Gastroesophageal sphincter (tissue), 3 donors: ENCODE results near the gene FOXQ1.

Experiments used
- EP300 ChIP-seq: sonication (generic); formaldehyde crosslinking; IDR thresholded peaks from one replicate; pipeline ENCODE4 v1.6.1; 2017; ENCODE audit warnings: antibody characterized with exemption, mild to moderate bottlenecking
- POLR2A ChIP-seq, 2 donors: fragments of 450-650 bp; IDR thresholded peaks; one replicate each; pipeline ENCODE4 v1.6.1; 2017; ENCODE audit warnings: antibody characterized with exemption in 2 of 2, mild to moderate bottlenecking in 2 of 2, moderate library complexity in 1 of 2
- POLR2AphosphoS5 ChIP-seq: sonication (generic); formaldehyde crosslinking; IDR thresholded peaks from one replicate; pipeline ENCODE4 v1.6.1; 2017; ENCODE audit warnings: antibody characterized with exemption
- TF ChIP-seq, protein P1 (sequence below), 4 experiments: fragments of 200-600 bp in 2 of 4; fragments of 450-650 bp in 2 of 4; sonication (generic) in 1 of 4; IDR thresholded peaks; one replicate each; pipeline ENCODE4 v1.5.1; 2017 to 2019; ENCODE audit warnings: antibody characterized with exemption in 4 of 4, mild to moderate bottlenecking in 2 of 4, moderate library complexity in 2 of 4

DNA sequence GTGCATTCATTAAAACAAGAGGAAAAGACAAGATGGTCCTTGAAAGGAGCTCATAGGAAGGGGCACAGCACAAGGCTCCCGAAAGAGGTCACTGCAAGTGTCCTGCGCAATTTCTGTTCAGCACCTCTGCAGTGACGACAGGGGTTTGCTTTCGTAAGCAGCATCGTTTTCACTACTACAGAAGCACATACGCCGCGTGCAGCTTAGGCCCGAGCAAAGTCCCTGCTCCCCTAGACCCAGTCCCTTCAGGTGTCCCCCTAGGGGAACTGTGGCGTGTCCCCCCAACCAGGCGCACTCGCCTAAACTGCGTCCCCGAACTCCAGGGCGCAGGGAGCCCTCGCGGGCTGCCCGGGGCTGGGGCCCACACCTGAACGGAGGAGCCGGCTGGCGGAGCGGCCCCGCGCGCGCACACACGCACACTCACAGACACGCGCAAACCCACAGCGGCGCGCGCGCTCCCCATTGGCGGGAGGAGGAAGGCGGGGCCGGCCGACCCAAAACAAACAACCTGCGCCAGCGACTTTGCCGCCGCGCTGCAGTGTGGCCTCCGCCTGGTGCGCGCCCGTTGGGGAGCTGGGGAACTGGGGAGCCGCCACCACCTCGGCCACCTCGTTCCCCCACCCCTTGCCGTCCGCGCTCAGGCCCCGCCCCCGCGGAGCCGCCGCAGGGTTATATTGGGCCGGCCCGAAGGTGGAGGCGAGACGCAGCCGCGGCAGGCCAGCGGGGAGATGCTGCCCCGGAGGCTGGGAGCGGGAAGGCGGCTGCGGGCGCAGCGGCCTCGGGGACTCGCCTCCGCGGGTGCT, at the start of gene FOXQ1:
- TF ChIP-seq, protein P1, sequence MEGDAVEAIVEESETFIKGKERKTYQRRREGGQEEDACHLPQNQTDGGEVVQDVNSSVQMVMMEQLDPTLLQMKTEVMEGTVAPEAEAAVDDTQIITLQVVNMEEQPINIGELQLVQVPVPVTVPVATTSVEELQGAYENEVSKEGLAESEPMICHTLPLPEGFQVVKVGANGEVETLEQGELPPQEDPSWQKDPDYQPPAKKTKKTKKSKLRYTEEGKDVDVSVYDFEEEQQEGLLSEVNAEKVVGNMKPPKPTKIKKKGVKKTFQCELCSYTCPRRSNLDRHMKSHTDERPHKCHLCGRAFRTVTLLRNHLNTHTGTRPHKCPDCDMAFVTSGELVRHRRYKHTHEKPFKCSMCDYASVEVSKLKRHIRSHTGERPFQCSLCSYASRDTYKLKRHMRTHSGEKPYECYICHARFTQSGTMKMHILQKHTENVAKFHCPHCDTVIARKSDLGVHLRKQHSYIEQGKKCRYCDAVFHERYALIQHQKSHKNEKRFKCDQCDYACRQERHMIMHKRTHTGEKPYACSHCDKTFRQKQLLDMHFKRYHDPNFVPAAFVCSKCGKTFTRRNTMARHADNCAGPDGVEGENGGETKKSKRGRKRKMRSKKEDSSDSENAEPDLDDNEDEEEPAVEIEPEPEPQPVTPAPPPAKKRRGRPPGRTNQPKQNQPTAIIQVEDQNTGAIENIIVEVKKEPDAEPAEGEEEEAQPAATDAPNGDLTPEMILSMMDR (IDR thresholded peaks at IDR 0.05) = no peak
- peak; percentile 73 to 91 for TF ChIP-seq POLR2A (IDR thresholded peaks at IDR 0.05)
- no peak for TF ChIP-seq EP300
- peak; percentile 72 for TF ChIP-seq POLR2AphosphoS5
